DOHH2 (cell line): Measurements from ENCODE around the gene TPRN.

Source experiments
- H3F3A ChIP-seq: fragments of 200-600 bp; sonication (generic), shearing (Covaris generic); 2 replicates; pipeline ENCODE4 v1.6.0; 2016; ENCODE audit warnings: antibody characterized with exemption, mild to moderate bottlenecking; ENCODE audit not compliant: control insufficient read depth, insufficient read depth
- H3K27ac ChIP-seq: fragments of 200-600 bp; sonication (generic); 2 replicates; pipeline ENCODE4 v1.5.1; 2014; ENCODE audit warnings: low read depth, mild to moderate bottlenecking, low read length, moderate library complexity
- H3K27me3 ChIP-seq: fragments of 200-600 bp; sonication (generic); 2 replicates; pipeline ENCODE4 v1.6.1; 2014; ENCODE audit warnings: mild to moderate bottlenecking, low read length, mixed read lengths; ENCODE audit not compliant: control insufficient read depth
- H3K36me3 ChIP-seq: fragments of 200-600 bp; sonication (generic); 2 replicates; pipeline ENCODE4 v1.6.1; 2014; ENCODE audit warnings: mild to moderate bottlenecking, low read length, moderate library complexity, mixed read lengths; ENCODE audit not compliant: control insufficient read depth
- H3K4me1 ChIP-seq: fragments of 200-600 bp; sonication (generic); 2 replicates; pipeline ENCODE4 v1.6.1; 2014; ENCODE audit warnings: mild to moderate bottlenecking, low read length, mixed read lengths; ENCODE audit not compliant: control insufficient read depth
- H3K4me2 ChIP-seq: fragments of 200-600 bp; sonication (generic); 2 replicates; pipeline ENCODE4 v1.6.0; 2014; ENCODE audit warnings: mild to moderate bottlenecking, low read length, moderate library complexity
- H3K4me3 ChIP-seq: fragments of 200-600 bp; sonication (generic); 2 replicates; pipeline ENCODE4 v1.5.1; 2014; ENCODE audit warnings: mild to moderate bottlenecking, low read length, mixed read lengths
- H3K79me2 ChIP-seq: fragments of 200-600 bp; sonication (generic); 2 replicates; pipeline ENCODE4 v1.6.1; 2014; ENCODE audit warnings: mild to moderate bottlenecking, low read length, mixed read lengths; ENCODE audit not compliant: control insufficient read depth
- H3K9me2 ChIP-seq: fragments of 200-600 bp; sonication (generic); replicated peaks from 2 replicates; pipeline ENCODE4 v1.6.1; 2014; ENCODE audit warnings: mild to moderate bottlenecking, low read length, mixed read lengths; ENCODE audit not compliant: control insufficient read depth
- H3K9me3 ChIP-seq: fragments of 200-600 bp; sonication (generic); 2 replicates; pipeline ENCODE4 v1.6.1; 2014; ENCODE audit warnings: antibody characterized with exemption, low read length, mixed read lengths; ENCODE audit not compliant: control insufficient read depth, insufficient read depth
- H4K20me1 ChIP-seq: fragments of 200-600 bp; sonication (generic); 2 replicates; pipeline ENCODE4 v1.6.0; 2014; ENCODE audit warnings: low read depth, mild to moderate bottlenecking, antibody characterized with exemption, low read length, moderate library complexity; ENCODE audit not compliant: control insufficient read depth, insufficient read depth
- CTCF ChIP-seq: fragments of 200-600 bp; sonication (generic); IDR thresholded peaks from one replicate; pipeline ENCODE4 v1.5.1; 2014; ENCODE audit warnings: antibody characterized with exemption, mild to moderate bottlenecking, low read depth, low read length; ENCODE audit not compliant: poor library complexity, severe bottlenecking
- EZH2phosphoT487 ChIP-seq: fragments of 200-600 bp; sonication (generic); IDR thresholded peaks from 2 replicates; pipeline ENCODE4 v1.6.1; 2017; ENCODE audit warnings: borderline replicate concordance, mild to moderate bottlenecking, antibody characterized with exemption, low read length, moderate library complexity, mixed read lengths

The TPRN gene

GRCh38 chr9:137145731-137146526 is 54.6 kb downstream of the TPRN start:
- Histone ChIP-seq H3K4me3 (no peak overlapping the region), H3K9me3 (no peaks in the 10 kb centered on the region), H3K4me2 (no peak overlapping the region), H3F3A (peaks cover 2% of the 10 kb centered on the region; the same call in 1 of the 2 replicates), H4K20me1 (no peaks in the 10 kb centered on the region), H3K4me1 (peaks cover 14% of the 10 kb centered on the region), H3K36me3 (no peaks in the 10 kb centered on the region), H3K27me3 (peaks cover 17% of the 10 kb centered on the region; the same call in 1 of the 2 replicates), H3K9me2 (no peaks in the 10 kb centered on the region), H3K27ac (no peak overlapping the region), H3K79me2 (no peaks in the 10 kb centered on the region)
- no peak for TF ChIP-seq EZH2phosphoT487
- TF ChIP-seq CTCF = no peak

GRCh38 chr9:137143459-137143858 is 57.1 kb downstream of the TPRN start:
- H3K79me2 ChIP-seq = no peaks in the 10 kb centered on the region
- no peaks in the 10 kb centered on the region for H3K9me2 ChIP-seq
- no peaks in the 10 kb centered on the region for H3K9me3 ChIP-seq
- H3K4me2 ChIP-seq = no peak overlapping the region
- H3K4me3 ChIP-seq = no peak overlapping the region
- H3K27ac ChIP-seq = no peak overlapping the region
- no peaks in the 10 kb centered on the region for H4K20me1 ChIP-seq
- H3K27me3 ChIP-seq = peaks cover 23% of the 10 kb centered on the region; the same call in 1 of the 2 replicates
- peaks cover 4% of the 10 kb centered on the region; the same call in 1 of the 2 replicates for H3K4me1 ChIP-seq
- no peaks in the 10 kb centered on the region for H3F3A ChIP-seq
- no peaks in the 10 kb centered on the region for H3K36me3 ChIP-seq
- no peak for TF ChIP-seq CTCF
- TF ChIP-seq EZH2phosphoT487 = no peak

DNA sequence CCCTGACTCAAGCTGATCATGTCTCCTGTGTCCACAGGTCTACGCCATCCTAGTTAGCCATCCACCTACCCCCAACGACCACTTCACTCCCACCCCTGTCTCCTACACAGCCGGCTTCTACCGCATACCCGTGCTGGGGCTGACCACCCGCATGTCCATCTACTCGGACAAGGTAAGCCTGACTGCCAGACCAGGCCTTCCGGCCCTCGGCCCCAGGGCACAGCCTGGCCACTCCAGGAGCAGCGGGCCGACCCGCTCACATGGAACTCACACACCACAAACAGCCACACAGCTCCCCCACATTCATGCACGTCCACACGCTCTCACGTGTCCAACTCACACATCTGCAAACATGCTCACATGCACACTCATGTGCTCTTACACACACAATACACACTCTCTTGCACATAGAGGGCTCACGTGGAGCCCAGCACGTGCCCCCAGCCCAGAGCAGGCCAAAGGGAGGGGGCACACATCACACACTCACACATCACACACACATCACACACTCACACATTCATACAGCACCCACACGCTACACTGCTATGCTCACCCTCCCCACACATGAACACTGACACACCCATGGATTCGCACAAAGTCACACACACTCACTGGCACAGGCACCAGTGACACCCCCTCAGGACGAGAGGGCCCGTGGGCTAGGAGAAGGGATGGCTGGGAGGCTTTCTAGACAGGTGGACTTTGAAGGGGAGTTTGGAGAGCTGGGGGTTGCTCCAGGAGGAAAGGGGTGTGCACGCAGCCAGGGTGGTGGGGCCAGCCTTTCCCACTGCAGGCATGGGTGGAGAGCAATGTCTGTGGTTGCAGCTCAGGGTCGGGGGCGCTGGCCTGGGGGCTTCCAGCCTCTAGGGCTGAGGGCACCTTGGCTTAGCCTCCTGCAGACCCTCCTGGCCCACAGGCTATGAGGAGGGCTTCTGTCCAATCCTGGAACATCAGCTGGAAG is 58.3 kb downstream of the TPRN start:
- Histone ChIP-seq H3K79me2 (no peaks in the 10 kb centered on the region), H3K27ac (no peak overlapping the region), H3K4me1 (peaks cover 7% of the 10 kb centered on the region), H3K27me3 (peaks cover 23% of the 10 kb centered on the region; the same call in 1 of the 2 replicates), H3K4me2 (no peak overlapping the region), H3F3A (no peaks in the 10 kb centered on the region), H4K20me1 (no peaks in the 10 kb centered on the region), H3K9me2 (no peaks in the 10 kb centered on the region), H3K4me3 (no peak overlapping the region), H3K9me3 (no peaks in the 10 kb centered on the region), H3K36me3 (no peaks in the 10 kb centered on the region)
- TF ChIP-seq CTCF = no peak
- no peak for TF ChIP-seq EZH2phosphoT487
